Activated T-cell treated with anti-CD3 and anti-CD28 coated beads, Interleukin-2, amount 50 U/mL, for 4 hours (primary cell): ENCODE data around the gene MYH1. TPM values are rescaled to one million over a fixed set of nuclear protein-coding genes. Genes with fewer than 3 reads are reported as not detected.

Source experiments
- ATAC-seq, 2 donors: fragments of 200-7000 bp; cut with Tn5 transposase; one replicate each; pipeline ENCODE4 v1.10.0; 2021
- DNase-seq: peaks from one replicate; pipeline ENCODE4 v3.0.0-alpha.2; 2020
- H3K27me3 Mint-ChIP-seq: one replicate; pipeline ENCODE4 v1.8.0; 2021; ENCODE audit warnings: low read depth, mixed read lengths
- H3K36me3 Mint-ChIP-seq: one replicate; pipeline ENCODE4 v1.8.0; 2022; ENCODE audit warnings: mixed read lengths; ENCODE audit not compliant: insufficient read depth
- H3K4me1 Mint-ChIP-seq: one replicate; pipeline ENCODE4 v1.8.0; 2021; ENCODE audit warnings: low read depth, mixed read lengths
- H3K4me3 Mint-ChIP-seq: one replicate; pipeline ENCODE4 v1.8.0; 2021; ENCODE audit warnings: mild to moderate bottlenecking, moderate library complexity, mixed read lengths
- H3K9me3 Mint-ChIP-seq: one replicate; pipeline ENCODE4 v1.8.0; 2021; ENCODE audit warnings: mixed read lengths
- total RNA-seq, 3 donors: library from RNA; stranded (reverse); gene quantifications; one replicate each; pipeline ENCODE4 v1.2.1, GENCODE V29; 2021

The MYH1 gene
- total RNA-seq, 3 donors from 2014 or later: not detected

DNA sequence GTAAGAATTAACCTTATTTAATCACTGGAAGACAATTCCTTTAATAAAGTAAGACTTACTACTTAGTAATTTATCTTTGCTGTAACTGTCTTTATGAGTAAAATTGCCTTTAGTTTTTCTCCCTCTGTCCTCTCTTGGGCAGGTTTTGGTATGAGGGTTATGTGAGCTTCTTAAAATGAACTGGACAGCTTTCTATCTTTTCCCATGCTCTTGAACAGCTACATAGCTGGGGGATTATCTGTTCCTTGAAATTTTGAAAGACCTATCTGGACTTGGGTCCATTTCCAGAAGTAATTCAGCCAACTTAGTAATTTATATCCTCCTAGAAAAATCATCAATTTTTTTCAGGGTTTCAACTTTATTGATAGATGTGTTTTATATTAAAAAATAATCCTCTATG is 3.6 kb upstream of the MYH1 start:
- peaks cover 4% of the 10 kb centered on the region for H3K27me3 Mint-ChIP-seq
- no peak for ATAC-seq
- H3K4me1 Mint-ChIP-seq: no peaks in the 10 kb centered on the region
- H3K4me3 Mint-ChIP-seq: no peak overlapping the region
- H3K9me3 Mint-ChIP-seq: peaks cover 5% of the 10 kb centered on the region
- DNase-seq: no peak
- H3K36me3 Mint-ChIP-seq: no peaks in the 10 kb centered on the region

DNA sequence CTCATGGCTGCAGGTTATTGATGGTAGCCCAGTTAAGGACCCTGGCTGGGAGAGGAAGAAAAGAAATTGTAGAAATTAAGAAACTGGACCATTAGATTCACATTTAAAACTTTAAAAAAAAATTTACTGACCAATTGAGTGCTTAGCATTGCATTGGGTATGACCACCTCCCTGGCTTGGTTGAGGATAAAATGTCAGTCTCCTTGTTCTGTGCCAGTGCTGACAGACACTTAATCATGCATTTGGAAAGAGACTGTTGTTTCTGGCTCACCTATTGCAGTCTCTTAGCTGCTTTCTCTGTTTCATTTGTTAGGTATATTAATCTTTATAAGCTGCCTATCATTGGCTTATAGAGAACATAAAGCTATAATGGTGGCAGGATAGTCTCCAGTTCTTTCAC is 1.7 kb downstream of the MYH1 start:
- H3K36me3 Mint-ChIP-seq: no peaks in the 10 kb centered on the region
- no peak overlapping the region for H3K4me3 Mint-ChIP-seq
- H3K4me1 Mint-ChIP-seq: no peaks in the 10 kb centered on the region
- DNase-seq (no peak), ATAC-seq (no peak)
- no peaks in the 10 kb centered on the region for H3K9me3 Mint-ChIP-seq
- H3K27me3 Mint-ChIP-seq: peaks cover 2% of the 10 kb centered on the region

DNA sequence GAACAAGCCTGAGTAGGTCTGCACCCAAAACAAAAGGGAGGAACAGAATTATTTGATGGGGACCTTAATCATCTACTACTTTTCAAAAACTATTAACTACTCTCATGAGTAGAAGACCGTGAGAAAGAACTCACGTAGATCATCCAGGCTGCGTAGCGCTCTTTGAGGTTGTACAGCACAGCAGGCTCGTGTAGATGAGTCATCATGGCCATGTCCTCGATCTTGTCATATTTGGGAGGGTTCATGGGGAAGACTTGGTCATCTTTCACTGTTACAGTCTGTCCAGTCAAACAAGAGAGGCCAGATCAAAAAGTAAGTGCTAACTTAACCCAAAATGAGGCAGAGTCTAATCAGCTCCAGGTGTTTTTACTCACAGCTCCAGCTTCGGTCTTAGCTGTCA is 2.3 kb downstream of the MYH1 start:
- H3K27me3 Mint-ChIP-seq: peaks cover 2% of the 10 kb centered on the region
- ATAC-seq (no peak), DNase-seq (no peak)
- H3K9me3 Mint-ChIP-seq: no peaks in the 10 kb centered on the region
- H3K4me3 Mint-ChIP-seq: no peak overlapping the region
- no peaks in the 10 kb centered on the region for H3K4me1 Mint-ChIP-seq
- no peaks in the 10 kb centered on the region for H3K36me3 Mint-ChIP-seq

DNA sequence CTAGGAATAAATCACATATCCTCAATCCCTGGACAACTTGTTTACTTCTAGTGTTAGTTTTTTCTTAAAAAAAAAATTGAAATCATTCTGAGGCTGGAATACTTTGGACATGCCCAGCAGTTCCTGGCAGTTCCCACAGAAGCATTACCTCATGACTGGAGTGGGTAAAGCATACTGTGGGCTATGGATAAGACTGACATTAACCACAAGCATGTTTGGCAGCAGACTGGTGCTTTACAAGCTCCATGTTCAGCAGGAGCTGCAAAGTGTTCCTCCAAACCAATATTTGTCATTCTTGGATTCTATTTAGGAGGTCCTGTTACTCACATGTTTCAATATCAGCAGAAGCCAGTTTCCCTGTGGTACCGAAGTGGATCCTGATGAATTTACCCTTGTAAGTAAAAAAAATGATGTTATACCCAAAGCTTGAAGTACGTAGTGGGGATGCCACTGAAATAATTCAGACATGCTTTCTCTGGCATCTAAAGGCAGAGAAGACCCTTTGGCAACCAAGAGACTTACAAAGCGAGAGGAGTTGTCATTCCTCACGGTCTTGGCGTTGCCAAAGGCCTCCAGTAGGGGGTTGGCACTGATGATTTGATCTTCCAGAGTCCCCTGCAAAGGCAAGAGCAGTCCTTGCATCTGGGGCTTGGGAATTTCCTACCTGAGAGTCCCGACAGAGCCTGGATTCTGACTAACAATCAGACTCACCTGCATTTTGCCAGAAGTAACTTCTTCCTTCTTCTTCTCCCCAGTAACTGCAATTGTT is 4.9 kb downstream of the MYH1 start:
- Mint-ChIP-seq H3K27me3 (no peaks in the 10 kb centered on the region), H3K9me3 (no peaks in the 10 kb centered on the region), H3K36me3 (no peaks in the 10 kb centered on the region), H3K4me3 (no peak overlapping the region), H3K4me1 (no peaks in the 10 kb centered on the region)
- ATAC-seq: no peak
- no peak for DNase-seq

DNA sequence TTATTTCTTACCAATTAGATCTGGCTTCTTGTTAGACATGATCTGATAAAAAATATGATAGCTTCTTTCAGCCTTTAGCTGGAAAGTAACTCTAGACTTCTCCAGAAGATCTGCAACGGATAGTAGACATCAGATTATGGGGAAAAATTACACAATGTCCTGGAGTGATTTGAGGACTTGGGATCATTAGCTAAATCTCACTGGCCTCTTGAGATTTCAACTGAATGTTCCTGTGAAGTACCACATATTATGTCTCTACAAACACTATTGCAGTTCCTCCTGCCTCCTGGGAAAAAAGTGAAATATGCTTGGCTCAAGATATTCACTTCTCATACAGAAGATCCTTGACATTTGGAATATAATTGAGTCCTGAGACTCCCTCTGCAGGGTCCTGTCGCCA is 5.5 kb downstream of the MYH1 start:
- Mint-ChIP-seq H3K36me3 (no peaks in the 10 kb centered on the region), H3K4me1 (no peaks in the 10 kb centered on the region), H3K27me3 (no peaks in the 10 kb centered on the region), H3K4me3 (no peak overlapping the region), H3K9me3 (no peaks in the 10 kb centered on the region)
- no peak for ATAC-seq
- DNase-seq: no peak

DNA sequence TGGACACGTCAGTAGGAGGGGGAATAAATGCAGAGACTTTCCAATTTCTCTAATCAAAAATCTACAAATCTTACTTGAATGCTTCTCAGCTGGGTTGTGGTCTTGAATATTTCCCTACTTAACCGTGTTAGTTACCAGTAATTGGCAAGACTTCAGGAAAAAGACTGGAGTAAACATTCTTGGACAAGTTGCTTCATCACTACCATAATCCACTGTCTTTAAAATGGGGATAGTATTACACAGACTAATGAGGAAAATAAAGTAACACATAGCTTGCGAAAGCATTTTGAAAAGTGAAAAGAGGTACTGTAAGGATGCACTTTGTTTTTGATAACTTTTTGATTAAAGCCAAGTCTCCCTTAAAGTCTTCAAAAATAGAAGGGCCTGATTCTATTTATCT is 18.4 kb downstream of the MYH1 start:
- H3K4me3 Mint-ChIP-seq: no peak overlapping the region
- no peaks in the 10 kb centered on the region for H3K9me3 Mint-ChIP-seq
- H3K27me3 Mint-ChIP-seq: peaks cover 3% of the 10 kb centered on the region
- no peaks in the 10 kb centered on the region for H3K4me1 Mint-ChIP-seq
- DNase-seq (no peak), ATAC-seq (no peak)
- H3K36me3 Mint-ChIP-seq: no peaks in the 10 kb centered on the region

DNA sequence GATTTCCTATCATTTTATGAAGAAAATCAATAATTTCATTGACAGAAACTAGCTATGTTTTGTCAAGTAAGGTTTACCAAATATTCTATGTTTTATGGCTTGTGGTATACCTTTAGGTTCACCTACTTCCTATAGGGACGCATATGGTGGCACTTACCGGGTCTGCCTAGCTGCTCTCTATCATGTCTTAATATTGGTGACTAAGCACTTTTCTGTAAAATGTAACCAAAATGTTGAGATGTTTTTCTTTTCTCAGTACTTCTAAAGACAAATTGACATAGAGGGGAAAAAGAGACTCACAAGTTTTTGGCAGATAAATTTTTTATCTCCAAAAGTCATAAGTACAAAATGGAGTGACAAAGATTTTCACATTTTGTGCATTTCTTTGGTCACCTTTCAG is 26.3 kb downstream of the MYH1 start:
- H3K9me3 Mint-ChIP-seq: peaks cover 32% of the 10 kb centered on the region
- no peak for ATAC-seq

DNA sequence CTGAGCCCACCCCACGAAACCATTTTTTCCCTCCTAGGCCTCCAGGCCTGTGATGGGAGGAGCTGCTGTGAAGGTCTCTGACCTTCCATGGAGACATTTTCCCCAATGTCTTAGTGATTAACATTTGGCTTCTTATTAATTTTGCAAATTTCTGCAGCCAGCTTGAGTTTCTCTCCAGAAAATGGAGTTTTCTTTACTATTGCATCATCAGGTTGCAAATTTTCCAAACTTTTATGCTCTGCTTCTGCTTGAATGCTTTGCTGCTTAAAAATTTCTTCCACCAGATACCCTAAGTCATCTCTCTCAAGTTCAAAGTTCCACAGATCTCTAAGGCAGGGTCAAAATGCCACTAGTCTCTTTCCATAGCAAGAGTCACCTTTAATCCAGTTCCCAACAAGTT is 36.1 kb downstream of the MYH1 start:
- Mint-ChIP-seq H3K4me3 (no peak overlapping the region), H3K36me3 (no peaks in the 10 kb centered on the region), H3K9me3 (peaks cover 29% of the 10 kb centered on the region), H3K27me3 (no peaks in the 10 kb centered on the region), H3K4me1 (no peaks in the 10 kb centered on the region)
- ATAC-seq (no peak), DNase-seq (no peak)

More for the DNA sequence above, 26.3 kb downstream of the MYH1 start:
- no peak for DNase-seq
- H3K4me3 Mint-ChIP-seq: no peak overlapping the region
- H3K36me3 Mint-ChIP-seq: no peaks in the 10 kb centered on the region
- peaks cover 2% of the 10 kb centered on the region for H3K27me3 Mint-ChIP-seq
- H3K4me1 Mint-ChIP-seq: no peaks in the 10 kb centered on the region

DNA sequence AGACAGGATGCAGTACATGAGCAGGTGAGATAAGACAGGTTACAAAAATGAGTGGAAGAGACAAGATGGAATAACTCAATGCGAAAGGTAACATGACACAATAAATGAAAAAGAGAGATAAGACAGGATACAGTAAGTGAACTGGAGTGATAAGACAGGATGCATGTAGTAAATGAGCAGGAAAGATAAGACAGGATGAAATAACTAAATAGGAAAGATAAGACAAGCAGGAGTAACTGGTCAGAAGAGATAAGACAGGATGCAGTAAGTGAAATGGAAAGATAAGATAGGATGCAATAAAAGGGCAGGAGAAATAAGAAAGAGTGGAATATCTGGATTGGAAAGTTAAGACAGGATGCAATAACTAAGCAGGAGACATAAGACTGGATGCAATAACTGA is 40.6 kb downstream of the MYH1 start:
- no peaks in the 10 kb centered on the region for H3K4me1 Mint-ChIP-seq
- H3K36me3 Mint-ChIP-seq: no peaks in the 10 kb centered on the region

DNA sequence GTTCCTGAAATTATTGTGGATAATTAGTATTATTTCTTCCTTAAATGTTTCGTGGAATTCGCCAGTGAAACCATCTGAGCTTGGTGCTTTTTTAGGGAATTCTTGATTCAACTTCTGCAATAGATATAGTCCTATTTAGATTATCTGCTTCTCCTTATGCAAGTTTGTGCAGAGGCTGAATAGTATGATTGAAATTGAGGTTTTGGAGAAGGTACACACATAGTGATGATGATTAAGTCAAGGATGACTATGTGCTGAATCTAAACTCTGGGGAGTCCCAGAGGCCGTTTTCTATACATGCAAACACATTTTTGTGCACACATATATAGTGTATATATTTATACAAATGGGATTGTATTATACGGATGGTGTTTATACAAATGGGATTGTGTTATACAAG is 43.8 kb downstream of the MYH1 start:
- ATAC-seq (no peak), DNase-seq (no peak)
- Mint-ChIP-seq H3K27me3 (peaks cover 3% of the 10 kb centered on the region), H3K4me3 (no peak overlapping the region), H3K4me1 (no peaks in the 10 kb centered on the region), H3K9me3 (no peaks in the 10 kb centered on the region), H3K36me3 (no peaks in the 10 kb centered on the region)

More for the DNA sequence above, 40.6 kb downstream of the MYH1 start:
- H3K27me3 Mint-ChIP-seq: no peaks in the 10 kb centered on the region
- H3K9me3 Mint-ChIP-seq: peaks cover 8% of the 10 kb centered on the region
- DNase-seq (no peak), ATAC-seq (no peak)
- no peak overlapping the region for H3K4me3 Mint-ChIP-seq

DNA sequence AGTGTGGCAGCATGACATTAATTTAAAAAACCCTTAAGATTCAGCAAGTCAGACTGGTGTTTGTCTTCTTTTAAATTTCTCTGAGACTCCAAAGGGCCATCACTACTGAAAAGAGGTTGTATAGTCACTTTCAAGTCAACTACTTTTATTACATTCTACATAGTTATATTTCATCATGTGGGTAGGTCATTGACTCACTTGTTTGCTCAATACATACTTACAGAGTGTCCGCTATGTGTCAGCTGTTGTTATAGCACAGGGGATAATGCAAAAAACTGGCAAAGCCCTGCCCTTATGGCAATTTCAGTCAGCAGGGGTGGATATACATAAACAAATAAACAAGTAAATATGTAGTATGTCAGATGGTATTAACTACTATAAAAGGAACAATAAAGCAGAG is 46.5 kb downstream of the MYH1 start:
- ATAC-seq (no peak), DNase-seq (no peak)
- H3K4me1 Mint-ChIP-seq: no peaks in the 10 kb centered on the region
- H3K27me3 Mint-ChIP-seq: peaks cover 5% of the 10 kb centered on the region
- no peaks in the 10 kb centered on the region for H3K36me3 Mint-ChIP-seq
- no peak overlapping the region for H3K4me3 Mint-ChIP-seq
- no peaks in the 10 kb centered on the region for H3K9me3 Mint-ChIP-seq

DNA sequence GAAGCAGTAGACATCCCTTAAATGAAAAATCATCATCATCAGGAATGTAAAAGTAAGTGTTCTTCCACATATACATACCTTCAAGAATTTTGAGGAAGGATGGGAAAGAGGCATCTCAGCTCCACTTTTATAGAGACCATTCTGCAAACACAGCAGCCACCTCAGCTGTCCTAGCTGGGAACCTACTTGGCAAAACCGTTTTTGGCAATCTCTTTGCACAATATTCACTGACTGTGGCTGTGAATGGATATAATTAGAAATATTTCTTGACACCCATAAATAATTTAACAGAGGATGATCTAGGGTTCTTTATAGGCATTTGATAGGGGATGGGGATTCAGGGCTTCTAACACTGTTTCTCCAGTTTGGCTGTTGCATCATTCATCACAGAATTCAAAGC is 48.9 kb downstream of the MYH1 start, which contains the start of gene MYH4:
MYH4 (minus strand) TSS at position 101 of the 400 bp plus-strand sequence. CDS start 2,814 bp downstream, outside the sequence.
- Mint-ChIP-seq H3K36me3 (no peaks in the 10 kb centered on the region), H3K9me3 (no peaks in the 10 kb centered on the region), H3K27me3 (peaks cover 5% of the 10 kb centered on the region), H3K4me3 (no peak within 1 kb of the TSS), H3K4me1 (no peaks in the 10 kb centered on the region)
- ATAC-seq: no peak
- no peak for DNase-seq

DNA sequence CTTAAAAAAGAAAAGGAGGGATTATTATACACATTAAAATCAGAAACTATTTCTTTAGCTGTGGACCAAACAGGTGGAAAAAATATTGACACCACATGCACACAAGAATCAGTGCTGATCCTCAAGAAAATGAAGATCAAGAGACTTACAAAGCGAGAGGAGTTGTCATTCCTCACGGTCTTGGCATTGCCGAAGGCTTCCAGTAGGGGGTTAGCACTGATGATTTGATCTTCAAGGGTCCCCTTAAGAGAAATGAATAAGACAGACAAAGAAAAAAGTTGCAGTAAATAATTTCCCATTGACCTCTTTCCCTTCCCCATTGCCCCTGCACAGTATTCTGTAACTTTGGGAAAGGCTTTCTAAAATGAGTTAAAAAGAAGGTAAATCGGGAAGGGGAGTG is 54.9 kb downstream of the MYH1 start:
- no peak for DNase-seq
- Mint-ChIP-seq H3K4me3 (no peak overlapping the region), H3K4me1 (no peaks in the 10 kb centered on the region), H3K36me3 (no peaks in the 10 kb centered on the region), H3K27me3 (peaks cover 6% of the 10 kb centered on the region), H3K9me3 (no peaks in the 10 kb centered on the region)
- no peak for ATAC-seq

DNA sequence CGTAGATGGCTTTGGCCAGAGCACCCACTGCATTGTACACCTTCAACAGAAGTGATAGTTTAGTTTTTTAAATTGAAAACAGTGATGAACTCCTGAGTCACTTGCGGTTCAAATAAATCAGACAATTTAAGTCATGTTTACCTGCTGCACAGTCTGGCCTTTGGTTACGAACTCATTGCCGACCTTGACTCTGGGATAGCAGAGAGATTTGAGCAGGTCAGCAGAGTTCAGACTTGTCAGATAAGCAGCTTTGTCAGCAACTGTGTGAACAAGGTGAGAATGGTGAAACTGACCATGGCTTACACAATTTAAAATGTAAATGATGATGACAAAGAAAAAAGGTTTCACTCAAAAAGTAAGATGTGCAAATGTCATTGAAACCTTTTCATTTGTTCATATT is 58.3 kb downstream of the MYH1 start:
- H3K4me3 Mint-ChIP-seq: no peak overlapping the region
- no peaks in the 10 kb centered on the region for H3K9me3 Mint-ChIP-seq
- peaks cover 4% of the 10 kb centered on the region for H3K27me3 Mint-ChIP-seq
- H3K4me1 Mint-ChIP-seq: no peaks in the 10 kb centered on the region
- no peak for DNase-seq
- H3K36me3 Mint-ChIP-seq: no peaks in the 10 kb centered on the region
- ATAC-seq: no peak

DNA sequence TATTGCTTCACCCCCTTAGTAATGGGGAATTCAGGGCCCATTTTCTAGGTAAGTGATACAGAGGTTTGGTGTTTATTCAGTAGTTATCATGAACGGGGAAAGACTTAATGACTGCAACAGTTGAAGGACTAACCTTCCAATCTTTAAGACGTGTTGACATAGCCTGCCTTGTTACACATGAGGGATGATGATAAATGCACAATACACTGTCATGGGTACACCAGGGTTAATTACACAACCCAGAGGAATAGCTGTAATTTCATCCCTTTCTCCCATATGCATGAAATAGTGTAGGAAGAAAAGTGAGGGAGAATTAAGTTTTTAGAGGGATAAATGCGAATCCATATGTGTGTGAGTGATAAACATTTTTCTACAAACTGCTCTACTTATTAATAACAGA is 59.6 kb downstream of the MYH1 start:
- ATAC-seq: no peak
- Mint-ChIP-seq H3K27me3 (peaks cover 4% of the 10 kb centered on the region), H3K4me3 (no peak overlapping the region), H3K4me1 (no peaks in the 10 kb centered on the region), H3K9me3 (no peaks in the 10 kb centered on the region), H3K36me3 (no peaks in the 10 kb centered on the region)
- DNase-seq: no peak
